CD14-positive monocyte (primary cell): Measurements from ENCODE around the gene FGF19. TPM values are rescaled to one million over a fixed set of nuclear protein-coding genes. Genes with fewer than 3 reads are reported as not detected.

Experiments used
- DNase-seq, 3 donors: peaks; one replicate each; pipeline ENCODE4 v3.0.0-alpha.2; 2011 to 2022
- H2AFZ ChIP-seq: 2 replicates; pipeline ENCODE4 v1.6.0; 2012; ENCODE audit warnings: mild to moderate bottlenecking, low read depth, low read length, inconsistent platforms; ENCODE audit not compliant: insufficient read depth, poor library complexity, severe bottlenecking
- H3K27ac ChIP-seq, 2 donors: 1 replicate in 1 of 2; 2 replicates in 1 of 2; pipeline ENCODE4 v1.5.1; 2012 to 2013; ENCODE audit warnings: low read length in 2 of 2, control low read depth in 1 of 2, inconsistent platforms in 1 of 2, low read depth in 1 of 2, mild to moderate bottlenecking in 1 of 2
- H3K27me3 ChIP-seq, 2 donors: one replicate each; pipeline versions ENCODE4 v1.6.0 to v1.6.1; 2011 to 2013; ENCODE audit warnings: low read length in 2 of 2; ENCODE audit not compliant: control insufficient read depth in 2 of 2, insufficient read depth in 2 of 2
- H3K36me3 ChIP-seq, 2 donors: replicated peaks in 1 of 2; 1 replicate in 1 of 2; 2 replicates in 1 of 2; pipeline versions ENCODE4 v1.5.1 to v1.6.1; 2012 to 2013; ENCODE audit warnings: low read length in 2 of 2, control low read depth in 1 of 2, inconsistent platforms in 1 of 2, mild to moderate bottlenecking in 1 of 2; ENCODE audit not compliant: insufficient read depth in 2 of 2, control insufficient read depth in 1 of 2
- H3K4me1 ChIP-seq, 2 donors: 1 replicate in 1 of 2; 2 replicates in 1 of 2; pipeline versions ENCODE4 v1.5.1 to v1.6.1; 2012 to 2013; ENCODE audit warnings: low read length in 2 of 2, control low read depth in 1 of 2, inconsistent platforms in 1 of 2, mild to moderate bottlenecking in 1 of 2, moderate library complexity in 1 of 2; ENCODE audit not compliant: insufficient read depth in 2 of 2, control insufficient read depth in 1 of 2
- H3K4me2 ChIP-seq: replicated peaks from 2 replicates; pipeline ENCODE3; 2012; ENCODE audit warnings: low read length, moderate library complexity, mild to moderate bottlenecking; ENCODE audit not compliant: poor library complexity, severe bottlenecking; ENCODE audit errors: extremely low read depth
- H3K4me3 ChIP-seq, 3 experiments: fragments of 200-600 bp in 1 of 3; sonication (generic) in 1 of 3; replicated peaks in 1 of 3; 1 replicate in 2 of 3; 2 replicates in 1 of 3; pipeline ENCODE4 v1.5.1; 2011 to 2013; ENCODE audit warnings: low read length in 3 of 3, mild to moderate bottlenecking in 3 of 3, control low read depth in 2 of 3, low read depth in 2 of 3, inconsistent platforms in 1 of 3, moderate library complexity in 1 of 3
- H3K79me2 ChIP-seq: 2 replicates; pipeline ENCODE4 v1.6.0; 2012; ENCODE audit warnings: mild to moderate bottlenecking, control low read depth, inconsistent platforms, low read length, moderate library complexity; ENCODE audit not compliant: insufficient read depth
- H3K9ac ChIP-seq: 2 replicates; pipeline ENCODE4 v1.6.0; 2017; ENCODE audit warnings: low read length, mild to moderate bottlenecking; ENCODE audit not compliant: insufficient read depth, poor library complexity, severe bottlenecking
- H3K9me3 ChIP-seq, 2 donors: replicated peaks in 1 of 2; 1 replicate in 1 of 2; 2 replicates in 1 of 2; pipeline versions ENCODE4 v1.5.1 to v1.6.1; 2012 to 2013; ENCODE audit warnings: low read length in 2 of 2, control low read depth in 1 of 2; ENCODE audit not compliant: control insufficient read depth in 1 of 2, insufficient read depth in 1 of 2
- H4K20me1 ChIP-seq: 2 replicates; pipeline ENCODE4 v1.6.0; 2012; ENCODE audit warnings: mild to moderate bottlenecking, low read length, control low read depth, moderate library complexity; ENCODE audit not compliant: insufficient read depth
- H3K27ac Mint-ChIP-seq, 7 donors: one replicate each; pipeline ENCODE4 v1.8.0; 2020; ENCODE audit warnings: mild to moderate bottlenecking in 7 of 7, mixed read lengths in 7 of 7, moderate library complexity in 6 of 7, inconsistent platforms in 2 of 7
- H3K27me3 Mint-ChIP-seq, 3 donors: one replicate each; pipeline ENCODE4 v1.8.0; 2021 to 2022; ENCODE audit warnings: low read depth in 3 of 3, mild to moderate bottlenecking in 3 of 3, mixed read lengths in 3 of 3, moderate library complexity in 3 of 3, inconsistent platforms in 1 of 3
- H3K36me3 Mint-ChIP-seq, 2 donors: one replicate each; pipeline ENCODE4 v1.8.0; 2020; ENCODE audit warnings: mixed read lengths in 2 of 2, inconsistent platforms in 1 of 2, mild to moderate bottlenecking in 1 of 2
- H3K4me1 Mint-ChIP-seq: one replicate; pipeline ENCODE4 v1.8.0; 2020; ENCODE audit warnings: mild to moderate bottlenecking, mixed read lengths
- H3K4me3 Mint-ChIP-seq, 2 donors: one replicate each; pipeline ENCODE4 v1.8.0; 2020; ENCODE audit warnings: mild to moderate bottlenecking in 2 of 2, mixed read lengths in 2 of 2, moderate library complexity in 1 of 2
- H3K9me3 Mint-ChIP-seq, 7 donors: one replicate each; pipeline ENCODE4 v1.8.0; 2020 to 2022; ENCODE audit warnings: mixed read lengths in 7 of 7, mild to moderate bottlenecking in 6 of 7, moderate library complexity in 6 of 7, inconsistent platforms in 2 of 7
- CTCF ChIP-seq: fragments of 200-600 bp; IDR thresholded peaks from one replicate; pipeline ENCODE4 v1.8.0; 2022; ENCODE audit warnings: antibody characterized with exemption, mild to moderate bottlenecking
- WGBS: methylation state at CpG from one replicate; pipeline ENCODE4 v1.1.5; 2013; ENCODE audit warnings: missing lambda C conversion rate; ENCODE audit not compliant: insufficient coverage; 5-methylcytosine and 5-hydroxymethylcytosine counted together
- intact Hi-C, 2 donors: fragments of 100-400 bp; cut with micrococcal nuclease; formaldehyde crosslinking; loops; one replicate each; pipeline versions ENCODE4 v1.15.0 to v1.15.1; 2023
- polyA plus RNA-seq, 3 donors: library from polyadenylated mRNA; depleted of rRNA in 1 of 3; unstranded in 2 of 3; stranded (reverse) in 1 of 3; fragments of 300-500 nt in 2 of 3; fragments of >200 nt in 1 of 3; fragmentation: Illumina TruSeq in 2 of 3; gene quantifications; 1 replicate in 2 of 3; 2 replicates in 1 of 3; pipeline ENCODE4 v1.2.3, GENCODE V29; 2012 to 2021

Gene FGF19
- polyA plus RNA-seq, 3 donors, result not detected

GRCh38 chr11:69708736-69709401, 5.0 kb upstream of the FGF19 start:
- Histone ChIP-seq H3K27me3 (peaks cover 21 to 38% of the 10 kb centered on the region in 2 donors), H3K4me2 (no peak overlapping the region), H3K9ac (no peak overlapping the region), H4K20me1 (no peaks in the 10 kb centered on the region), H2AFZ (no peak overlapping the region), H3K27ac (no peak overlapping the region), H3K4me1 (peaks cover 9 to 11% of the 10 kb centered on the region in 2 donors), H3K36me3 (no peaks in the 10 kb centered on the region), H3K9me3 (peaks cover 0 to 5% of the 10 kb centered on the region in 2 donors), H3K4me3 (no peak overlapping the region), H3K79me2 (no peaks in the 10 kb centered on the region)
- no peak overlapping the region for H3K4me3 Mint-ChIP-seq
- 71% methylated on average over 5 of the region's 15 CpGs for WGBS
- TF ChIP-seq CTCF, result no peak
- H3K27ac Mint-ChIP-seq, result peak overlapping the region in 1 of 7 donors; percentile 21
- peaks cover 39 to 46% (median 45%) of the 10 kb centered on the region in 3 donors for H3K27me3 Mint-ChIP-seq
- H3K9me3 Mint-ChIP-seq, result peaks cover 0 to 3% (median 2%) of the 10 kb centered on the region in 7 donors
- peaks cover 15% of the 10 kb centered on the region for H3K4me1 Mint-ChIP-seq
- no peaks in the 10 kb centered on the region for H3K36me3 Mint-ChIP-seq
- DNase-seq, result no peak
- intact Hi-C loops, result no loop called here

DNA sequence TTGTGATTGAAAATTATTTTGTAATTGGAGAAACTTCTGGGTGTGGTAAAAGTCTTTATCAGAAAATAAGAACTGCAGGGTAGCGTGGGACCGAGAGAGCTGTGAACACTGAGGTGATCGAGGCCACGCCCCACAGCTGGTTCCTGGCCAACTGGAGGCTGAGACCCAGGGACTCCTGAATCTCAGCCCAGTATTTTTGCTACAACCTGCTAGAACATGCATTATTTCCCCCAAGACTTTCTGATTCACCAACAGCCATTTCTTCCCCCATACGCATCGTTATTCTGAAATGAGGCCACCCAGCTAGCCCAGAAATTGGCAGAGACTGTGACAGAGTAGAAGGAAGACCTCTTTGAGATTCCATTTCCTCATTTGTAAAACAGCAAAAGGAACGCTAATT, 3.4 kb upstream of the FGF19 start:
- peaks cover 2% of the 10 kb centered on the region in 2 donors for H3K4me1 ChIP-seq
- no peak for TF ChIP-seq CTCF
- peak overlapping the region in 1 of 2 donors; percentile 60 for H3K4me3 Mint-ChIP-seq
- no peak overlapping the region for H3K4me3 ChIP-seq
- H3K4me1 Mint-ChIP-seq, result peaks cover 9% of the 10 kb centered on the region
- no peak overlapping the region for H3K9ac ChIP-seq
- no peaks in the 10 kb centered on the region for H3K36me3 Mint-ChIP-seq
- peaks cover 47 to 60% (median 54%) of the 10 kb centered on the region in 3 donors for H3K27me3 Mint-ChIP-seq
- H4K20me1 ChIP-seq, result no peaks in the 10 kb centered on the region
- H2AFZ ChIP-seq, result no peak overlapping the region
- intact Hi-C loops, result no loop called here
- H3K27me3 ChIP-seq, result peaks cover 31 to 53% of the 10 kb centered on the region in 2 donors
- WGBS, result 34% methylated on average over 4 of the region's 7 CpGs
- H3K9me3 ChIP-seq, result peaks cover 0 to 5% of the 10 kb centered on the region in 2 donors
- no peaks in the 10 kb centered on the region for H3K36me3 ChIP-seq
- peaks cover 0 to 3% (median 2%) of the 10 kb centered on the region in 7 donors for H3K9me3 Mint-ChIP-seq
- H3K27ac ChIP-seq, result no peak overlapping the region
- no peaks in the 10 kb centered on the region for H3K79me2 ChIP-seq
- no peak overlapping the region for H3K27ac Mint-ChIP-seq
- H3K4me2 ChIP-seq, result no peak overlapping the region
- no peak for DNase-seq
